Liver (tissue), 9 donors: ENCODE data around the gene BMPER. TPM values are rescaled to one million over a fixed set of nuclear protein-coding genes. Genes with fewer than 3 reads are reported as not detected.
A peak's percentile ranks its signal among the peaks of the same experiment; 100 is the strongest.

Experiments
- DNase-seq: peaks from one replicate; pipeline ENCODE4 v3.0.0-alpha.2; 2017; ENCODE audit warnings: low spot score
- H3K27ac ChIP-seq, 2 donors: one replicate each; pipeline ENCODE4 v1.7.0; 2013; ENCODE audit warnings: inconsistent platforms in 2 of 2, low read length in 2 of 2, control low read depth in 1 of 2, low read depth in 1 of 2, mild to moderate bottlenecking in 1 of 2
- H3K27me3 ChIP-seq, 4 donors: one replicate each; pipeline versions ENCODE4 v1.6.1 to v1.7.0; 2013; ENCODE audit warnings: low read length in 3 of 4, inconsistent platforms in 1 of 4, mild to moderate bottlenecking in 1 of 4, moderate library complexity in 1 of 4; ENCODE audit not compliant: control insufficient read depth in 4 of 4, insufficient read depth in 4 of 4
- H3K36me3 ChIP-seq, 4 donors: one replicate each; pipeline versions ENCODE4 v1.6.1 to v1.7.0; 2013; ENCODE audit warnings: low read length in 3 of 4, mild to moderate bottlenecking in 3 of 4, low read depth in 1 of 4, moderate library complexity in 1 of 4; ENCODE audit not compliant: control insufficient read depth in 4 of 4, insufficient read depth in 3 of 4
- H3K4me1 ChIP-seq, 4 donors: one replicate each; pipeline versions ENCODE4 v1.6.1 to v1.7.0; 2013; ENCODE audit warnings: low read length in 3 of 4, mild to moderate bottlenecking in 3 of 4, moderate library complexity in 1 of 4; ENCODE audit not compliant: control insufficient read depth in 4 of 4, insufficient read depth in 4 of 4
- H3K4me3 ChIP-seq, 3 donors: one replicate each; pipeline versions ENCODE4 v1.6.1 to v1.7.0; 2013; ENCODE audit warnings: low read length in 3 of 3, control low read depth in 1 of 3, low read depth in 1 of 3, mild to moderate bottlenecking in 1 of 3
- H3K9ac ChIP-seq, 2 donors: one replicate each; pipeline ENCODE4 v1.7.0; 2013; ENCODE audit warnings: low read length in 2 of 2, mild to moderate bottlenecking in 2 of 2, moderate library complexity in 2 of 2, control low read depth in 1 of 2, low read depth in 1 of 2
- H3K9me3 ChIP-seq, 4 donors: one replicate each; pipeline versions ENCODE4 v1.6.1 to v1.7.0; 2013; ENCODE audit warnings: low read length in 3 of 4; ENCODE audit not compliant: control insufficient read depth in 4 of 4
- EGR1 ChIP-seq, 2 donors: IDR thresholded peaks; 2 replicates each; pipeline ENCODE4 v1.6.1; 2016 to 2018; ENCODE audit warnings: antibody characterized with exemption in 2 of 2, low read depth in 2 of 2
- FOXA1 ChIP-seq: IDR thresholded peaks from 2 replicates; pipeline ENCODE4 v1.6.1; 2016; ENCODE audit warnings: antibody characterized with exemption
- FOXA2 ChIP-seq: IDR thresholded peaks from 2 replicates; pipeline ENCODE4 v1.6.1; 2016; ENCODE audit warnings: antibody characterized with exemption
- GABPA ChIP-seq, 2 donors: IDR thresholded peaks in 1 of 2; conservative IDR thresholded peaks in 1 of 2; 2 replicates each; pipeline ENCODE4 v1.6.1; 2016; ENCODE audit warnings: antibody characterized with exemption in 2 of 2, mild to moderate bottlenecking in 1 of 2, moderate library complexity in 1 of 2
- HNF4A ChIP-seq, 2 donors: conservative IDR thresholded peaks; 2 replicates each; pipeline ENCODE4 v1.6.1; 2016; ENCODE audit warnings: antibody characterized with exemption in 2 of 2, mild to moderate bottlenecking in 2 of 2
- HNF4G ChIP-seq: IDR thresholded peaks from 2 replicates; pipeline ENCODE4 v1.6.1; 2016; ENCODE audit warnings: antibody characterized with exemption
- JUND ChIP-seq, 2 donors: IDR thresholded peaks; 2 replicates each; pipeline ENCODE4 v1.6.1; 2016; ENCODE audit warnings: antibody characterized with exemption in 2 of 2
- MAX ChIP-seq: IDR thresholded peaks from 2 replicates; pipeline ENCODE4 v1.6.1; 2016; ENCODE audit warnings: antibody characterized with exemption
- NR2F2 ChIP-seq: IDR thresholded peaks from 2 replicates; pipeline ENCODE4 v1.6.1; 2016; ENCODE audit warnings: antibody characterized with exemption
- RAD21 ChIP-seq, 2 donors: IDR thresholded peaks; 2 replicates each; pipeline ENCODE4 v1.6.1; 2016; ENCODE audit warnings: antibody characterized with exemption in 2 of 2, mild to moderate bottlenecking in 2 of 2
- REST ChIP-seq: IDR thresholded peaks from 2 replicates; pipeline ENCODE4 v1.6.1; 2016; ENCODE audit warnings: antibody characterized with exemption, mild to moderate bottlenecking
- RXRA ChIP-seq, 2 donors: IDR thresholded peaks; 2 replicates each; pipeline ENCODE4 v1.6.1; 2017 to 2018; ENCODE audit warnings: antibody characterized with exemption in 2 of 2, mild to moderate bottlenecking in 1 of 2
- SP1 ChIP-seq: IDR thresholded peaks from 2 replicates; pipeline ENCODE4 v1.6.1; 2018; ENCODE audit warnings: antibody characterized with exemption, mild to moderate bottlenecking
- TAF1 ChIP-seq: conservative IDR thresholded peaks from 2 replicates; pipeline ENCODE4 v1.6.1; 2016; ENCODE audit warnings: antibody characterized with exemption, mild to moderate bottlenecking
- YY1 ChIP-seq: IDR thresholded peaks from 2 replicates; pipeline ENCODE4 v1.6.1; 2016; ENCODE audit warnings: antibody characterized with exemption, mild to moderate bottlenecking
- ZBTB33 ChIP-seq: IDR thresholded peaks from 2 replicates; pipeline ENCODE4 v1.6.1; 2016; ENCODE audit warnings: antibody characterized with exemption
- WGBS: extraction: QIAGEN DNeasy Blood & Tissue Kit; methylation state at CpG from one replicate; pipeline ENCODE4 v1.1.7; 2013; 5-methylcytosine and 5-hydroxymethylcytosine counted together
- polyA plus RNA-seq, 2 donors: library from polyadenylated mRNA; stranded (reverse) in 1 of 2; unstranded in 1 of 2; fragments of 200-250 nt in 1 of 2; fragments of >200 nt in 1 of 2; fragmentation: Nextera tagmentation in 1 of 2; extraction: Ambion mirVana in 1 of 2; gene quantifications; one replicate each; pipeline versions ENCODE4 v1.2.1 to v1.2.3, GENCODE V29; 2013 to 2015
- total RNA-seq, 2 donors: library from RNA; depleted of rRNA; stranded (reverse); fragments of >200 nt; gene quantifications; one replicate each; pipeline ENCODE4 v1.2.3, GENCODE V29; 2014
- TF ChIP-seq, protein P1 (sequence below): fragments of 150-350 bp; IDR thresholded peaks from 2 replicates; pipeline ENCODE4 v1.5.1; 2017; ENCODE audit warnings: improper control_type of control experiment, low read depth, low read length; ENCODE audit not compliant: missing input control
- TF ChIP-seq, protein P2 (sequence below): IDR thresholded peaks from 2 replicates; pipeline ENCODE4 v1.6.1; 2016; ENCODE audit warnings: antibody characterized with exemption
- donor health status: healthy.
- donor health status: healthy.
- donor health status: healthy.
- donor health status: healthy.
- donor health status: healthy.

The BMPER gene
- total RNA-seq (1 to 10 TPM; 6.2 to 8.5 TPM), polyA plus RNA-seq (1 to 10 TPM; 4.0 to 6.3 TPM)

DNA sequence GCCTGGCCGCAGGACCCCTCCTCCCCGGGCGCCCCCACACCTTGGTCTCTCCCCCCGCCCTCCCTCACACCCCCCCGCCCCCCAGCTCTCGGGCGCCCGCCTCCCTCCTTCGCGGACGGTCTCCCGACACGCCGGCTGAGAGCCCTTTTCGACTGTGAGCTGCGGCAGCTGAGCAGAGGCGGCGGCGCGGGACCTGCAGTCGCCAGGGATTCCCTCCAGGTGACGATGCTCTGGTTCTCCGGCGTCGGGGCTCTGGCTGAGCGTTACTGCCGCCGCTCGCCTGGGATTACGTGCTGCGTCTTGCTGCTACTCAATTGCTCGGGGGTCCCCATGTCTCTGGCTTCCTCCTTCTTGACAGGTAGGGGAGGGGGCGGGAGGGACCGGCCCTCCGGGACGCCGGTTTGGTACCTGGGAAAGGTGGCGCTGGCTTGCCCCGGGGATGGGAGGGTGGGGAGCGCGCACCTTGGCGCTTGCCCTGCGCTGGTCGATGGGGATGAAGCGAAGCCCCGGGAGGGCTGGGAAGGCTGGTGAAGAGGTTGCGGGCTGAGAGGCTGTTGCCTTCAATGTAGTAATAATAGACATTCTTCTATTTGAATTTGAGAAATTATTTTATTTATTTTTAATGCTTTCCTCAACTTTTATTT, at the start of gene BMPER:
Gene BMPER, plus strand, starts transcription at position 151 of the 644 bp plus-strand sequence. Its CDS starts 75 bp downstream, at position 226.
- WGBS = 3% methylated on average over 44 of the region's 47 CpGs
- Histone ChIP-seq H3K4me3 (peak within 1 kb of the TSS; percentile 57 to 71 (median 60)), H3K9me3 (no peaks in the 10 kb centered on the region), H3K4me1 (peaks cover 3 to 15% (median 15%) of the 10 kb centered on the region in 4 donors), H3K27ac (peak within 1 kb of the TSS; percentile 72 to 85), H3K27me3 (peaks cover 2 to 15% (median 6%) of the 10 kb centered on the region in 4 donors), H3K36me3 (no peaks in the 10 kb centered on the region), H3K9ac (peak within 1 kb of the TSS in 1 of 2 donors; percentile 22)
- DNase-seq = no peak
- TF ChIP-seq RAD21 (IDR thresholded peaks at IDR 0.05) (no peak), HNF4G (no peak), JUND (IDR thresholded peaks at IDR 0.05) (no peak), YY1 (no peak), FOXA1 (no peak), REST (no peak), MAX (no peak), FOXA2 (no peak), GABPA (IDR thresholded peaks at IDR 0.05 in 1 of 2, conservative IDR thresholded peaks at IDR 0.05 in 1 of 2) (no peak), TAF1 (no peak), SP1 (no peak), NR2F2 (no peak), RXRA (IDR thresholded peaks at IDR 0.05) (no peak), HNF4A (conservative IDR thresholded peaks at IDR 0.05) (no peak), ZBTB33 (no peak), EGR1 (IDR thresholded peaks at IDR 0.05; ENCODE audit: low read depth in 2 of 2) (no peak)
- TF ChIP-seq, protein P1, sequence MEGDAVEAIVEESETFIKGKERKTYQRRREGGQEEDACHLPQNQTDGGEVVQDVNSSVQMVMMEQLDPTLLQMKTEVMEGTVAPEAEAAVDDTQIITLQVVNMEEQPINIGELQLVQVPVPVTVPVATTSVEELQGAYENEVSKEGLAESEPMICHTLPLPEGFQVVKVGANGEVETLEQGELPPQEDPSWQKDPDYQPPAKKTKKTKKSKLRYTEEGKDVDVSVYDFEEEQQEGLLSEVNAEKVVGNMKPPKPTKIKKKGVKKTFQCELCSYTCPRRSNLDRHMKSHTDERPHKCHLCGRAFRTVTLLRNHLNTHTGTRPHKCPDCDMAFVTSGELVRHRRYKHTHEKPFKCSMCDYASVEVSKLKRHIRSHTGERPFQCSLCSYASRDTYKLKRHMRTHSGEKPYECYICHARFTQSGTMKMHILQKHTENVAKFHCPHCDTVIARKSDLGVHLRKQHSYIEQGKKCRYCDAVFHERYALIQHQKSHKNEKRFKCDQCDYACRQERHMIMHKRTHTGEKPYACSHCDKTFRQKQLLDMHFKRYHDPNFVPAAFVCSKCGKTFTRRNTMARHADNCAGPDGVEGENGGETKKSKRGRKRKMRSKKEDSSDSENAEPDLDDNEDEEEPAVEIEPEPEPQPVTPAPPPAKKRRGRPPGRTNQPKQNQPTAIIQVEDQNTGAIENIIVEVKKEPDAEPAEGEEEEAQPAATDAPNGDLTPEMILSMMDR = no peak
- TF ChIP-seq, protein P2, sequence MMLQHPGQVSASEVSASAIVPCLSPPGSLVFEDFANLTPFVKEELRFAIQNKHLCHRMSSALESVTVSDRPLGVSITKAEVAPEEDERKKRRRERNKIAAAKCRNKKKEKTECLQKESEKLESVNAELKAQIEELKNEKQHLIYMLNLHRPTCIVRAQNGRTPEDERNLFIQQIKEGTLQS = no peak
